Endothelial cell of umbilical vein (primary cell): ENCODE measurements around the gene ZNF552. TPM values are rescaled to one million over a fixed set of nuclear protein-coding genes. Genes with fewer than 3 reads are reported as not detected.

ENCODE experiments used
- BruUV-seq: library from RNA; stranded (reverse); fragments of 400-500 nt; replicated peaks from 2 replicates; lab custom pipeline; 2021; lab: Mats Ljungman, UMichigan
- CTCF ChIA-PET: fragments of 300-600, 350-600 bp; sonication (Branson Sonifier 250); formaldehyde crosslinking; loops from one replicate; lab custom pipeline; 2021; ENCODE audit warnings: antibody characterized with exemption, inconsistent platforms; lab: Charles Lee
- POLR2A ChIA-PET: fragments of 300-600, 350-600 bp; sonication (Branson Sonifier 250); formaldehyde crosslinking; loops from one replicate; lab custom pipeline; 2021; ENCODE audit warnings: antibody characterized with exemption, inconsistent platforms; lab: Charles Lee
- DNase-seq: peaks from one replicate; pipeline ENCODE4 v3.0.0-alpha.2; 2011; ENCODE audit warnings: low read depth, low spot score
- FAIRE-seq: peaks from 2 replicates; lab custom pipeline; 2011; peaks lifted over from hg19 to GRCh38; lab: Jason Lieb, UNC
- H2AFZ ChIP-seq: 2 replicates; pipeline ENCODE4 v1.6.0; 2012; ENCODE audit warnings: low read depth, low read length, control low read depth, inconsistent platforms
- H3K27ac ChIP-seq: 2 replicates; pipeline ENCODE4 v1.5.1; 2011; ENCODE audit warnings: low read depth, mild to moderate bottlenecking, control low read depth, low read length, moderate library complexity; ENCODE audit not compliant: insufficient read depth
- H3K27me3 ChIP-seq, 2 experiments: 2 replicates each; pipeline versions ENCODE4 v1.6.0 to v1.6.1; 2011; ENCODE audit warnings: low read length in 2 of 2, mixed read lengths in 1 of 2; ENCODE audit not compliant: control insufficient read depth in 2 of 2, insufficient read depth in 2 of 2
- H3K36me3 ChIP-seq, 2 experiments: 2 replicates in 1 of 2; 3 replicates in 1 of 2; pipeline ENCODE4 v1.5.1; 2011; ENCODE audit warnings: low read length in 2 of 2, mild to moderate bottlenecking in 1 of 2, moderate library complexity in 1 of 2; ENCODE audit not compliant: control insufficient read depth in 2 of 2, insufficient read depth in 2 of 2; ENCODE audit errors: extremely low read depth in 1 of 2
- H3K4me1 ChIP-seq: 3 replicates; pipeline ENCODE4 v1.5.1; 2011; ENCODE audit warnings: mild to moderate bottlenecking, low read length; ENCODE audit not compliant: control insufficient read depth, insufficient read depth; ENCODE audit errors: extremely low read depth
- H3K4me2 ChIP-seq: 2 replicates; pipeline ENCODE4 v1.6.1; 2011; ENCODE audit warnings: low read length, control low read depth, mixed read lengths; ENCODE audit not compliant: insufficient read depth
- H3K4me3 ChIP-seq, 3 experiments: fragments of 200-600 bp in 1 of 3; sonication (generic), shearing (Covaris generic) in 1 of 3; replicated peaks in 1 of 3; 2 replicates each; pipeline ENCODE4 v1.5.1; 2011 to 2016; ENCODE audit warnings: control low read depth in 3 of 3, low read length in 3 of 3, mild to moderate bottlenecking in 2 of 3, inconsistent platforms in 1 of 3, low read depth in 1 of 3, moderate library complexity in 1 of 3; ENCODE audit not compliant: insufficient read depth in 1 of 3
- H3K79me2 ChIP-seq: 2 replicates; pipeline ENCODE4 v1.6.0; 2012; ENCODE audit warnings: low read length, inconsistent platforms; ENCODE audit not compliant: control insufficient read depth, insufficient read depth
- H3K9ac ChIP-seq: replicated peaks from 2 replicates; pipeline ENCODE3; 2011; ENCODE audit warnings: low read length, control low read depth; ENCODE audit not compliant: insufficient read depth; ENCODE audit errors: extremely low read depth
- H3K9me1 ChIP-seq: replicated peaks from 3 replicates; pipeline ENCODE4 v1.6.0; 2011; ENCODE audit warnings: mild to moderate bottlenecking, low read length; ENCODE audit not compliant: control insufficient read depth, insufficient read depth; ENCODE audit errors: extremely low read depth
- H3K9me3 ChIP-seq: replicated peaks from 2 replicates; pipeline ENCODE4 v1.5.1; 2012; ENCODE audit warnings: low read length, inconsistent platforms; ENCODE audit not compliant: control insufficient read depth, insufficient read depth
- H4K20me1 ChIP-seq: replicated peaks from 2 replicates; pipeline ENCODE3; 2011; ENCODE audit warnings: mild to moderate bottlenecking, low read length; ENCODE audit not compliant: control insufficient read depth, insufficient read depth; ENCODE audit errors: extremely low read depth
- CTCF ChIP-seq, 2 donors: IDR thresholded peaks; 1 replicate in 1 of 2; 2 replicates in 1 of 2; pipeline ENCODE4 v1.5.1; 2011; ENCODE audit warnings: low read length in 2 of 2, mild to moderate bottlenecking in 2 of 2, moderate library complexity in 2 of 2, control low read depth in 1 of 2, inconsistent platforms in 1 of 2, low read depth in 1 of 2; ENCODE audit not compliant: insufficient read depth in 1 of 2; ENCODE audit errors: extremely low read depth in 1 of 2
- EZH2 ChIP-seq: IDR thresholded peaks from 2 replicates; pipeline ENCODE4 v1.6.1; 2012; ENCODE audit warnings: borderline replicate concordance, low read depth, mild to moderate bottlenecking, moderate library complexity, low read length, inconsistent platforms; ENCODE audit not compliant: severe bottlenecking
- FOS ChIP-seq: IDR thresholded peaks from 2 replicates; pipeline ENCODE4 v1.6.1; 2011; ENCODE audit warnings: mild to moderate bottlenecking, low read length, moderate library complexity, borderline replicate concordance; ENCODE audit not compliant: insufficient read depth
- GATA2 ChIP-seq: IDR thresholded peaks from 2 replicates; pipeline ENCODE4 v1.7.0; 2011; ENCODE audit warnings: low read depth, mild to moderate bottlenecking, moderate library complexity, mixed read lengths, low read length; ENCODE audit not compliant: insufficient read length, insufficient read depth
- JUN ChIP-seq: IDR thresholded peaks from 2 replicates; pipeline ENCODE4 v1.6.1; 2011; ENCODE audit warnings: borderline replicate concordance, low read depth; ENCODE audit not compliant: insufficient read length, insufficient read depth
- MAX ChIP-seq: IDR thresholded peaks from 2 replicates; pipeline ENCODE4 v1.6.1; 2011; ENCODE audit not compliant: insufficient read depth, insufficient read length
- MYC ChIP-seq: IDR thresholded peaks from one replicate; pipeline ENCODE4 v1.6.1; 2011; ENCODE audit warnings: mild to moderate bottlenecking, low read depth, low read length
- POLR2A ChIP-seq: IDR thresholded peaks from 2 replicates; pipeline ENCODE4 v1.6.1; 2012; ENCODE audit warnings: low read depth, mild to moderate bottlenecking, control low read depth, low read length
- POLR2AphosphoS5 ChIP-seq: IDR thresholded peaks from 2 replicates; pipeline ENCODE4 v1.6.1; 2012; ENCODE audit warnings: low read depth, mild to moderate bottlenecking, control low read depth, low read length, moderate library complexity; ENCODE audit not compliant: insufficient read depth
- dilution Hi-C: fragments of 300-500 bp; cut with MboI; formaldehyde crosslinking; loops from one replicate; pipeline ENCODE4 v1.15.0; 2019; ENCODE audit warnings: low sequenced_read_pairs; ENCODE audit not compliant: extremely low pct_ligation_motif_present
- intact Hi-C: fragments of 100-400 bp; cut with micrococcal nuclease; formaldehyde crosslinking; loops from one replicate; pipeline ENCODE4 v1.10.0; 2022
- polyA plus RNA-seq, 4 experiments: library from polyadenylated mRNA; depleted of rRNA in 3 of 4; stranded (reverse) in 3 of 4; unstranded in 1 of 4; fragments of >200 nt; gene quantifications; 2 replicates each; pipeline versions ENCODE4 v1.2.1 to v1.2.3, GENCODE V29; 2011 to 2012; ENCODE audit warnings: missing spikeins in 1 of 4
- total RNA-seq: library from RNA; stranded (reverse); gene quantifications from 2 replicates; pipeline ENCODE4 v1.2.3, GENCODE V29; 2021

Gene ZNF552
- total and polyA plus RNA-seq, 2 donors (not counting 3 experiments of a cell fraction or from before 2014, with no cell fraction given) = 3.0 to 6.1 TPM

- TF ChIP-seq JUN (no peak), POLR2A (no peak), GATA2 (no peak), CTCF (IDR thresholded peaks at IDR 0.05; ENCODE audit: extremely low read depth in 1 of 2, insufficient read depth in 1 of 2, low read depth in 1 of 2, low read length in 2 of 2) (no peak), POLR2AphosphoS5 (no peak), EZH2 (no peak), MYC (no peak), FOS (no peak), MAX (no peak)
- DNase-seq (no peak), FAIRE-seq (no peak)
- Histone ChIP-seq H3K27me3 (no peaks in the 10 kb centered on the region), H3K9me3 (no peaks in the 10 kb centered on the region), H3K4me1 (peaks cover 2% of the 10 kb centered on the region), H3K9me1 (no peaks in the 10 kb centered on the region), H3K36me3 (no peaks in the 10 kb centered on the region), H3K27ac (no peak overlapping the region), H3K4me2 (no peak overlapping the region), H3K79me2 (peaks cover 14% of the 10 kb centered on the region), H2AFZ (peak overlapping the region; percentile 25), H4K20me1 (no peaks in the 10 kb centered on the region), H3K4me3 (peak overlapping the region in 1 of 3 experiments; percentile 85), H3K9ac (no peak overlapping the region)
- dilution Hi-C loops = no loop called here
- CTCF ChIA-PET = interaction anchor here (1.0 to 1.2 kb wide), 3 partner anchors 12 to 101 kb away, joined by 3 to 8 read pairs (median 5); partner anchors contain the start of genes ZNF417 and ZNF586
- intact Hi-C loops = no loop called here
- POLR2A ChIA-PET = interaction anchor here (1.0 kb wide), 1 partner anchor 11 kb away, joined by 5 read pairs; no protein-coding TSS in a partner anchor
- BruUV-seq = no TSS peak
Observed at GRCh38 chr19:57815247-57816075, 748 bp upstream of the ZNF552 start.
